Ovary (tissue), 9 donors: ENCODE measurements around the gene TLR6. TPM values are rescaled to one million over a fixed set of nuclear protein-coding genes. Genes with fewer than 3 reads are reported as not detected.
A peak's percentile ranks its signal among the peaks of the same experiment; 100 is the strongest.

Source experiments
- DNase-seq, 5 donors: peaks; one replicate each; pipeline ENCODE4 v3.0.0-alpha.2; 2019 to 2020
- H3K27ac ChIP-seq, 2 donors: fragments of 200-600 bp; one replicate each; pipeline versions ENCODE4 v1.5.1 to v1.8.0; 2019 to 2022
- H3K27me3 ChIP-seq: fragments of 200-600 bp; one replicate; pipeline ENCODE4 v1.8.0; 2022
- H3K36me3 ChIP-seq: fragments of 200-600 bp; sonication (generic); one replicate; pipeline ENCODE4 v1.5.1; 2019
- H3K4me1 ChIP-seq: one replicate; pipeline ENCODE4 v1.8.1; 2013; ENCODE audit warnings: mild to moderate bottlenecking, moderate library complexity; ENCODE audit not compliant: insufficient read depth
- H3K4me3 ChIP-seq: fragments of 200-600 bp; sonication (generic); one replicate; pipeline ENCODE4 v1.5.1; 2017
- H3K9me3 ChIP-seq, 2 donors: fragments of 200-600 bp in 1 of 2; sonication (generic) in 1 of 2; one replicate each; pipeline versions ENCODE4 v1.5.1 to v1.8.1; 2013 to 2019; ENCODE audit warnings: mild to moderate bottlenecking in 1 of 2, moderate library complexity in 1 of 2
- EP300 ChIP-seq: sonication (generic); formaldehyde crosslinking; IDR thresholded peaks from one replicate; pipeline ENCODE4 v1.6.1; 2017; ENCODE audit warnings: antibody characterized with exemption
- POLR2A ChIP-seq: fragments of 450-650 bp; IDR thresholded peaks from one replicate; pipeline ENCODE4 v1.6.1; 2017; ENCODE audit warnings: antibody characterized with exemption, mild to moderate bottlenecking, moderate library complexity
- WGBS, 3 donors: extraction: QIAGEN DNeasy Blood & Tissue Kit in 1 of 3; methylation state at CpG; one replicate each; pipeline versions ENCODE4 v1.1.5 to v1.1.7; 2013 to 2017; 5-methylcytosine and 5-hydroxymethylcytosine counted together
- intact Hi-C, 4 donors: fragments of 100-400 bp; cut with DNase I; formaldehyde crosslinking; loops; one replicate each; pipeline versions ENCODE4 v1.11.0 to v1.15.1; 2022 to 2023
- polyA plus RNA-seq, 2 donors: library from polyadenylated mRNA; stranded (reverse); fragments of 200-250 nt in 1 of 2; fragments of 350-450 nt in 1 of 2; fragmentation: Illumina TruSeq in 1 of 2; extraction: RNeasy Lipid Tissue Mini Kit (QIAGEN cat#74804) in 1 of 2; gene quantifications; one replicate each; pipeline ENCODE4 v1.2.3, GENCODE V29; 2013 to 2014
- total RNA-seq, 7 donors: library from RNA; depleted of rRNA in 2 of 7; stranded (reverse); fragments of >200 nt in 2 of 7; fragmentation: NEBNext Ultra II Directional in 3 of 7; extraction: Animal tissue kit (Norgen Biotek cat#: 25700) in 3 of 7; gene quantifications; one replicate each; pipeline versions ENCODE4 v1.1.0 to v1.2.4, GENCODE V29; 2016 to 2023
- TF ChIP-seq, protein P1 (sequence below), 3 donors: fragments of 450-650 bp in 2 of 3; fragments of 200-600 bp in 1 of 3; IDR thresholded peaks; one replicate each; pipeline versions ENCODE4 v1.5.1 to v1.8.0; 2016 to 2022; ENCODE audit warnings: antibody characterized with exemption in 3 of 3, mild to moderate bottlenecking in 1 of 3
- donor health status: DM: no; HTN: no; CAD: no; lungs with moderate emphysema.
- donor health status: DM: no; HTN: no; CAD: no.
- donor health status: Bipolar disorder and iron deficiency.
- donor health status: DM: yes; HTN: yes; CAD: no.
- donor health status: DM: no; HTN: no; CAD: no.
- donor health status: DM: yes; HTN: yes; CAD: no.

Gene TLR6
- total and polyA plus RNA-seq, 9 donors = 0.52 to 5.0 (median 2.6) TPM

DNA sequence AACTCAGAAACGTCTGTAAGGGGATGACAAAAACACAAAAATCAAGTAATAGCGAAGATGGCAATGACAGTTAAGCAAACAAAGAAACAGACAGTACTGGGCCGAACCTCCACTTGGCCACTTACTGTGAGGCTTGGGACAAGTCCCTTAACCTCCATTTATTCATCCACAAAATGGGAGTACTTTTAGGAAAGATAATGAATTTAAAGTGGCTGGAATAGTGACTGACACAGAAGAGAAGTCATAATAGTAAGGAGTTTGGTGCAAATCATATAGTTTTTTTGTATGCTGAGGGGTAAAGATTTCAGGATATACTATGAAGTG lies 1.4 kb upstream of the TLR6 start:
- Histone ChIP-seq H3K27ac (peak overlapping the region in 1 of 2 donors; percentile 19), H3K4me1 (no peaks in the 10 kb centered on the region), H3K36me3 (no peaks in the 10 kb centered on the region), H3K27me3 (no peaks in the 10 kb centered on the region), H3K9me3 (no peaks in the 10 kb centered on the region), H3K4me3 (no peak overlapping the region)
- intact Hi-C loops = loop anchor here in 1 of 4 donors (5.0 kb wide), 1 partner anchor 96 kb away; no protein-coding TSS in a partner anchor
- TF ChIP-seq EP300 (no peak), POLR2A (no peak)
- TF ChIP-seq, protein P1, sequence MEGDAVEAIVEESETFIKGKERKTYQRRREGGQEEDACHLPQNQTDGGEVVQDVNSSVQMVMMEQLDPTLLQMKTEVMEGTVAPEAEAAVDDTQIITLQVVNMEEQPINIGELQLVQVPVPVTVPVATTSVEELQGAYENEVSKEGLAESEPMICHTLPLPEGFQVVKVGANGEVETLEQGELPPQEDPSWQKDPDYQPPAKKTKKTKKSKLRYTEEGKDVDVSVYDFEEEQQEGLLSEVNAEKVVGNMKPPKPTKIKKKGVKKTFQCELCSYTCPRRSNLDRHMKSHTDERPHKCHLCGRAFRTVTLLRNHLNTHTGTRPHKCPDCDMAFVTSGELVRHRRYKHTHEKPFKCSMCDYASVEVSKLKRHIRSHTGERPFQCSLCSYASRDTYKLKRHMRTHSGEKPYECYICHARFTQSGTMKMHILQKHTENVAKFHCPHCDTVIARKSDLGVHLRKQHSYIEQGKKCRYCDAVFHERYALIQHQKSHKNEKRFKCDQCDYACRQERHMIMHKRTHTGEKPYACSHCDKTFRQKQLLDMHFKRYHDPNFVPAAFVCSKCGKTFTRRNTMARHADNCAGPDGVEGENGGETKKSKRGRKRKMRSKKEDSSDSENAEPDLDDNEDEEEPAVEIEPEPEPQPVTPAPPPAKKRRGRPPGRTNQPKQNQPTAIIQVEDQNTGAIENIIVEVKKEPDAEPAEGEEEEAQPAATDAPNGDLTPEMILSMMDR (IDR thresholded peaks at IDR 0.05) = no peak
- WGBS, 3 donors = 67 to 75% (median 74%) methylated on average over 3 of the region's 3 CpGs
- DNase-seq = no peak

- Histone ChIP-seq H3K36me3 (no peaks in the 10 kb centered on the region), H3K27me3 (no peaks in the 10 kb centered on the region), H3K4me3 (no peak overlapping the region), H3K4me1 (no peaks in the 10 kb centered on the region), H3K9me3 (no peaks in the 10 kb centered on the region), H3K27ac (peak overlapping the region in 1 of 2 donors; percentile 19)
- peak in 1 of 5 donors; percentile 43 for DNase-seq
- WGBS, 3 donors = 38 to 45% (median 39%) methylated on average over 3 of the region's 3 CpGs
- TF ChIP-seq EP300 (no peak), POLR2A (no peak)
- TF ChIP-seq, protein P1 (IDR thresholded peaks at IDR 0.05) = no peak
- intact Hi-C loops = loop anchor here in 1 of 4 donors (5.0 kb wide), 1 partner anchor 95 kb away; no protein-coding TSS in a partner anchor
Measured at GRCh38 chr4:38857354-38858096, 908 bp upstream of the TLR6 start.

- Histone ChIP-seq H3K4me3 (peak overlapping the region; percentile 19), H3K36me3 (no peaks in the 10 kb centered on the region), H3K9me3 (no peaks in the 10 kb centered on the region), H3K27ac (no peak overlapping the region), H3K27me3 (no peaks in the 10 kb centered on the region), H3K4me1 (no peaks in the 10 kb centered on the region)
- TF ChIP-seq EP300 = no peak
- TF ChIP-seq, protein P1 (IDR thresholded peaks at IDR 0.05) = no peak
- no peak for TF ChIP-seq POLR2A
- 28 to 38% (median 34%) methylated on average over 4 of the region's 4 CpGs for WGBS, 3 donors
- DNase-seq = no peak
- intact Hi-C loops = loop anchor here in 1 of 4 donors (5.0 kb wide), 1 partner anchor 94 kb away; no protein-coding TSS in a partner anchor
Measured at GRCh38 chr4:38856046-38856445, 571 bp downstream of the TLR6 start.

DNA sequence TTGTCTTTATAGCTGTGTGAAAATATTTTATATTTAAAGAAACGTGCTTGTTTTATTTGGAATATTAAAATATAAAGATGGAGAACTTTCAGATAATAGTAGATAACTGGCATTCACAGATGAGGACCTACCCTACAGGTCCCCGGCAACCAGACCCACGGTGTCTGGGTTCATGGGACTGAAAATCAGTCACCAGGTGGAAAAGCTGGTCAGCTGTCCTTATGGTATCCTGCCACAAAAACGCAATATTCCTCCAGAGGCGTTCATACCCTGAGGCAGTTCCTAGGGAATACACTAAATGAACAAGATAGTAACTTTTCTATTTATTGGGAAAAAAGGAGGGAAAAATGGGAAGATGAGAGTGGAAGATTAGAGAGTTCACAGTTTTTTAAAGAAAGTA lies 1.2 kb downstream of the TLR6 start:
- TF ChIP-seq, protein P1 (IDR thresholded peaks at IDR 0.05) = no peak
- TF ChIP-seq POLR2A (no peak), EP300 (no peak)
- WGBS, 3 donors = 89 to 94% (median 93%) methylated on average over 5 of the region's 5 CpGs
- H3K36me3 ChIP-seq = no peaks in the 10 kb centered on the region
- intact Hi-C loops = loop anchor here in 1 of 4 donors (5.0 kb wide), 1 partner anchor 93 kb away; no protein-coding TSS in a partner anchor
- no peak for DNase-seq
- H3K9me3 ChIP-seq = no peaks in the 10 kb centered on the region
- H3K27me3 ChIP-seq = no peaks in the 10 kb centered on the region
- no peak overlapping the region for H3K27ac ChIP-seq
- H3K4me1 ChIP-seq = no peaks in the 10 kb centered on the region
- H3K4me3 ChIP-seq = no peak overlapping the region
